GM12878 (cell line): ENCODE measurements around the gene TNPO2. TPM values are rescaled to one million over a fixed set of nuclear protein-coding genes. Genes with fewer than 3 reads are reported as not detected.

Source experiments
- CHD1 ChIP-seq: IDR thresholded peaks from 2 replicates; pipeline ENCODE4 v1.6.1; 2012; ENCODE audit warnings: low read depth, low read length, improper control_type of control experiment
- CUX1 ChIP-seq: IDR thresholded peaks from 2 replicates; pipeline ENCODE4 v1.6.1; 2012; ENCODE audit warnings: improper control_type of control experiment, low read depth, low read length; ENCODE audit not compliant: insufficient replicate concordance
- FOS ChIP-seq: IDR thresholded peaks from 3 replicates; pipeline ENCODE4 v1.6.1; 2011; ENCODE audit warnings: borderline replicate concordance; ENCODE audit not compliant: insufficient read length; ENCODE audit errors: extremely low read depth
- GATAD2B ChIP-seq: fragments of 450-650 bp; conservative IDR thresholded peaks from 2 replicates; pipeline ENCODE4 v1.6.1; 2017; ENCODE audit warnings: low read depth, mild to moderate bottlenecking, moderate library complexity
- MTA3 ChIP-seq: IDR thresholded peaks from 2 replicates; pipeline ENCODE4 v1.6.1; 2012; ENCODE audit warnings: low read length, inconsistent platforms, borderline replicate concordance
- PKNOX1 ChIP-seq: fragments of 450-650 bp; IDR thresholded peaks from 2 replicates; pipeline ENCODE4 v1.6.1; 2016; ENCODE audit warnings: mild to moderate bottlenecking
- REST ChIP-seq: IDR thresholded peaks from 2 replicates; pipeline ENCODE4 v1.6.1; 2012; ENCODE audit warnings: mild to moderate bottlenecking, low read depth, low read length
- ZBED1 ChIP-seq: IDR thresholded peaks from 2 replicates; pipeline ENCODE4 v1.6.1; 2016; ENCODE audit warnings: borderline replicate concordance
- ZNF622 ChIP-seq: fragments of 450-650 bp; IDR thresholded peaks from 2 replicates; pipeline ENCODE4 v1.6.1; 2017; ENCODE audit warnings: mild to moderate bottlenecking, inconsistent platforms
- polyA plus RNA-seq, 11 experiments: library from polyadenylated mRNA; depleted of rRNA in 4 of 11; unstranded in 6 of 11; stranded (reverse) in 5 of 11; fragments of >200 nt; fragmentation: Nextera tagmentation in 4 of 11; fragmentation: Illumina TruSeq in 1 of 11; extraction: Ambion mirVana in 4 of 11; extraction: Trizol in 1 of 11; gene quantifications; 1 replicate in 1 of 11; 2 replicates in 10 of 11; pipeline versions ENCODE4 v1.2.1 to v1.2.3, GENCODE V29; 2011 to 2016; ENCODE audit warnings: inconsistent platforms in 2 of 11, missing spikeins in 2 of 11, low read depth in 1 of 11
- total RNA-seq, 4 experiments: library from RNA; depleted of rRNA in 3 of 4; stranded (reverse); fragments of >200 nt in 3 of 4; fragmentation: Illumina TruSeq in 1 of 4; extraction: Trizol in 1 of 4; gene quantifications; 2 replicates each; pipeline versions ENCODE4 v1.2.1 to v1.2.3, GENCODE V29; 2013 to 2021

The TNPO2 gene
- total and polyA plus RNA-seq, 10 of the 15 experiments (the other 5 are each of a cell fraction or from before 2014, with no cell fraction given): 5.5 to 99.7 (median 29.6) TPM

GRCh38 chr19:12751635-12752034, 27.9 kb upstream of the TNPO2 start, which contains the start of gene BEST2 (continued):
- no peak for TF ChIP-seq REST
- no peak for TF ChIP-seq CUX1
- TF ChIP-seq ZBED1: no peak
- no peak for TF ChIP-seq MTA3
- no peak for TF ChIP-seq ZNF622
- no peak for TF ChIP-seq GATAD2B
- TF ChIP-seq FOS: no peak
- no peak for TF ChIP-seq PKNOX1
- TF ChIP-seq CHD1: no peak
